HG03045 (cell line): ENCODE data around the gene ZP1.

ENCODE experiments used
- ATAC-seq: cut with Tn5 transposase; IDR thresholded peaks from one replicate; pipeline ENCODE4 v1.9.1; 2021; ENCODE audit warnings: mild to moderate bottlenecking, moderate library complexity; ENCODE audit not compliant: unreplicated experiment

ZP1 gene

DNA sequence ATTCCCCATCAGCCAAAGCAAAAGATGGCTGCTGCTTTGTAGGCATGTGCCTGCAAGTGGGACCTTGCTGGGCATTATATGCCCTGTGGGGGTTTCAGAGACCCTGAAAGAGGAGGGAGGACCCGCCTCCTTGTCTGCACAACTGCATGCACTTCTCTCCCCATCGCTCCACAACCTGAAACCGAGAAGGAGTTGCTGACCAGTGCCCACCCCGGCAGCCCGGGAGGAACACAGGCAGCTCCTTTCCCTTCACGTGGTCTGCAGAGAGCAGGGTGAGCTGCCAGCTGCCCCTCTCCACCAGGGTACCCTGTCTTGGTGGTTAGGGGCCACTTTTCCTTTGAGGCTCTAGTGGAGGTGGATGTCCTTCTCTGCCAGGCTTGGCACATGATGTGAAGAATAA is 55.6 kb downstream of the ZP1 start:
- ATAC-seq: no peak

DNA sequence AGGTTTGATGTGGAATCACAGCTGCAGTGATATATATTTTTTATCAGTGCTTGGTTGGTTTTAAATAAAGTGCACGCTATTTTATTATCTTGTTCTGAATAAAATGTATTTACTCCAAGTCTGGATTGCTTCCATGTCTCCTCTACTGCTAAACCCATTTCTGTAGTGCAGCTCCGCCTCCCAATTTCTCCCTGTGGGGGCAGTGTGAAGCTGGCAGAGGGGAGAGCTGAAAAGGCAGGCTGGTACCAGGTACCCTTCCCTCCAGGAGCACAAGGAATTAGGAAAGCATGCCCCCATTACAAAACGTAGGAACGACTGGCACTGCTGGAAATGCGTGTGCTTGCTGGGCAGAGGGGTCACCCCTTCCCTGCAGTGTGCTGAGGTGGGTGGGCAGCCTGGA is 56.0 kb downstream of the ZP1 start:
- no peak for ATAC-seq

DNA sequence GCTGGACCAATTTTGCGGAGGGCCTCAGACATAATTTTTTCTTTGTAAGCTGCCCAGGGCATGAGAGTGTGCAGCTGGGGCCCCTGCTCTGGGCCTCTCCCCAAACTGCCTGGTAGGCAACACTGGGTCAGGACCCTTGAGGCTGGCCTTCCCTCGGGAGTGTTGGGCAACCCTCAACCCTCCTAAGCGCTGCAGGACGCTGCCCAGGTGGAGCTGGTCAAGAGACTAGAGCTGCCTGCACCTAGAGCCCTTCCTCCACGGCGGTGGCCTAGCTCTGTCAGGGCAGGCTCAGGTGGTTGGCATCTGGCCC is 56.4 kb downstream of the ZP1 start:
- ATAC-seq: no peak

DNA sequence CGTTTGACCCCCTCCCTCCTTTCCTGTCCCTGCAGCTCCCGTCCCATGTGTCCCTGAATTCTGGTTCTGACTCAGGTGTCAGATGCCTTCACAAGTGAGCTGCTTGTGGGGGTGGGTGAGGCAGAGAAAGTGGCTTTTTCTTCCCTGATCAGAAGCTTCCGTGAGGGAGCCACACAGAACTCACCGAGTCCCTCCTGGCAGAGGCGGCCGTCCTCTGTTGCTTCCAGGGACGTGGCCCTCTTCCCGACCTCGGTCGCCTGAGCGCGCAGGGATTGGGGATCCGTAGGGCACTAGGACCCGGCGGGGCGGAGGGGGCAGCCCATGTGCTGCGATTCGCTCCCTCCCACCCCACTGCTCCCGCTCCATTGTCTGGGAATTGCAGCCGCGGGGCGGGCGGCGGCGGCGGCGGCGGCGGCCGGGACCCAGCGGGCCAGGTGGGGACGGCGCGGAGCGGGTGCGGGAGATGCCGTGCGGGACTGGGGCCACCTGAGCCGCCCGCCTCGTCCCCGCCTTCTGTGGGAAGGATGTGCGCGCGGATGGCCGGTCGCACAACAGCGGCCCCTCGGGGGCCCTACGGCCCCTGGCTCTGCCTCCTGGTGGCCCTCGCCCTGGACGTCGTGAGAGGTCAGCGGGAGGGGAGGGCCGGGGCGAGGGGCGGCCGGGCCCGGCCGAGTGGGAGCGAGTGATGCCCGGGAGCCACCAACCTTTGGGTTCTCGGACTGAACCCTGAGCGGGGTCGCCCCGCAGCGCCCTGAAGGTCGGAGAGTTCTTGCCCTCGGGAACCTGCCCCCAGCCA is 57.0 kb downstream of the ZP1 start, which contains the start of gene TMEM132A:
Gene TMEM132A, plus strand, starts transcription at position 351 of the 796 bp plus-strand sequence. Its CDS starts 174 bp downstream, at position 525.
- ATAC-seq: peak; percentile 41
